Measurements from ENCODE around the gene RGS7.
"Not testable (repeated sequence)": the region's sequence is repeated elsewhere in the genome, so short reads cannot be mapped to it uniquely, and the experiment has no call there.

RGS7 gene

GRCh38 chr1:240912821-240913220, 444.2 kb downstream of the RGS7 start:
- H3K4me3 ChIP-seq (ENCODE audit: control insufficient read depth, low read depth, low read length): no peak overlapping the region
- TF ChIP-seq CTCF (IDR thresholded peaks at IDR 0.05; ENCODE audit: control insufficient read depth, insufficient read depth, low read depth, low read length, missing control alignments): no peak
- DNase-seq (ENCODE audit: low read depth): no peak

- TF ChIP-seq CTCF (IDR thresholded peaks at IDR 0.05; ENCODE audit: control insufficient read depth, insufficient read depth, low read depth, low read length, missing control alignments): no peak
- no peak for DNase-seq (ENCODE audit: low read depth)
- H3K4me3 ChIP-seq (ENCODE audit: control insufficient read depth, low read depth, low read length): no peak overlapping the region
These were observed 447.1 kb downstream of the RGS7 start for GRCh38 chr1:240909701-240910457.

GRCh38 chr1:240906477-240906876, 450.5 kb downstream of the RGS7 start:
- no peak for TF ChIP-seq CTCF (IDR thresholded peaks at IDR 0.05; ENCODE audit: control insufficient read depth, insufficient read depth, low read depth, low read length, missing control alignments)
- no peak overlapping the region for H3K4me3 ChIP-seq (ENCODE audit: control insufficient read depth, low read depth, low read length)
- DNase-seq (ENCODE audit: low read depth): no peak

- DNase-seq (ENCODE audit: low read depth): no peak
- H3K4me3 ChIP-seq (ENCODE audit: control insufficient read depth, low read depth, low read length): no peak overlapping the region
- TF ChIP-seq CTCF (IDR thresholded peaks at IDR 0.05; ENCODE audit: control insufficient read depth, insufficient read depth, low read depth, low read length, missing control alignments): no peak
These were observed 451.7 kb downstream of the RGS7 start for GRCh38 chr1:240905225-240905765.

GRCh38 chr1:240895424-240895823, 461.6 kb downstream of the RGS7 start:
- H3K4me3 ChIP-seq (ENCODE audit: control insufficient read depth, low read depth, low read length); DNase-seq (ENCODE audit: low read depth): not testable (repeated sequence)

- no peak for TF ChIP-seq CTCF (IDR thresholded peaks at IDR 0.05; ENCODE audit: control insufficient read depth, insufficient read depth, low read depth, low read length, missing control alignments)
- H3K4me3 ChIP-seq (ENCODE audit: control insufficient read depth, low read depth, low read length): no peak overlapping the region
- DNase-seq (ENCODE audit: low read depth): no peak
These were observed 468.3 kb downstream of the RGS7 start for GRCh38 chr1:240888787-240889048.

GRCh38 chr1:240888039-240888786, 468.8 kb downstream of the RGS7 start:
- DNase-seq (ENCODE audit: low read depth): no peak
- TF ChIP-seq CTCF (IDR thresholded peaks at IDR 0.05; ENCODE audit: control insufficient read depth, insufficient read depth, low read depth, low read length, missing control alignments): peak; percentile 77

More at GRCh38 chr1:240888039-240888786, 468.8 kb downstream of the RGS7 start:
- H3K4me3 ChIP-seq (ENCODE audit: control insufficient read depth, low read depth, low read length): no peak overlapping the region

All from AG09309 (cell line).